ENCODE data around the gene INAVA. TPM values are rescaled to one million over a fixed set of nuclear protein-coding genes. Genes with fewer than 3 reads are reported as not detected.

The INAVA gene
- total RNA-seq, 1 experiment from 2014 or later: 5.5 TPM

DNA sequence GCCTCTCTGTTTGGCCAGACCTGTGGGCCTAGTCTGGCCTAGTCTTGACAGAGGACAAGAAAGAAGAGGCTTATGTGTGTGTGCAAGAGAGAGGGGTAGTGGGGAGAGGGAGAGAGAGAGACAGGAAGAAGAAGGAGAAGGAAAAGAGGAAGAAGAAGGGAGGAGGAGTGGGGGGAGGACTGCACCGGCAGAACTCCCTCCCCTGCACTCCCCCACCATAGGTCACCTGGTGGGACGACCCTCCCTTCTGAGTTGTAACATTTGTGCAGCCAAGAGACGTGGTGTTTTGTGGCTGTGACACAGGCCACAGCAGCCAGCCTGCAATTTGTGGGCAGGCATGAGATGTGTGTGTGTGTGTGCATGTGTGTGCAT is 4.3 kb downstream of the INAVA start:
- no peaks in the 10 kb centered on the region for H3K9me3 ChIP-seq (replicated peaks)
- H3K4me1 ChIP-seq (replicated peaks): peaks cover 44% of the 10 kb centered on the region
- no peaks in the 10 kb centered on the region for H3K36me3 ChIP-seq
- no peak for DNase-seq (ENCODE audit: low read depth in 1 of 2, low spot score in 2 of 2)
- H3K27ac ChIP-seq: no peak overlapping the region
- no peak overlapping the region for H3K4me3 ChIP-seq
- no peaks in the 10 kb centered on the region for H3K27me3 ChIP-seq (replicated peaks)

DNA sequence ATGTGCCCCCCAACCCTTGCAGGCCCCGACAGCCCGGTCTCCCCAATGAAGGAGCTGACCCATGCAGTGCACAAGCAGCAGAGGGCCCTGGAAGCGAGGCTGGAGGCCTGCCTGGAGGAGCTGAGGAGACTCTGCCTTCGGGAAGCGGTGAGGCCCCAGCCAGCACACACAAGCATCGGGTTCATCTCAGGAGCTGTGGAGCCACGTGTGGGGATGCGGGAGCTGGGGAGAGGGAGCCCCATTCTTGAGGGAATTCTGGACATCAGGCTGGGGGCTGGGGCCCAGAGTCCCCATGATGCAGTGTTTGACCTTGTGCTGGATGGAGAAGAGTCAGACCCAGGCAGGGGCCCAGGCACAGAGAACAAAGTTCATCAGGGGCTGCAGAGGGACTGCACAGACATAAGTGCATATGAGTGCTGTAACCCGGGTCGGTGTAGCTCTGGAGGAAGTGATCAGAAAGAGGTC is 4.8 kb downstream of the INAVA start:
- no peak overlapping the region for H3K27ac ChIP-seq
- H3K9me3 ChIP-seq (replicated peaks): no peaks in the 10 kb centered on the region
- peaks cover 44% of the 10 kb centered on the region for H3K4me1 ChIP-seq (replicated peaks)
- no peak overlapping the region for H3K4me3 ChIP-seq
- no peaks in the 10 kb centered on the region for H3K27me3 ChIP-seq (replicated peaks)
- no peak for DNase-seq (ENCODE audit: low read depth in 1 of 2, low spot score in 2 of 2)
- no peaks in the 10 kb centered on the region for H3K36me3 ChIP-seq

DNA sequence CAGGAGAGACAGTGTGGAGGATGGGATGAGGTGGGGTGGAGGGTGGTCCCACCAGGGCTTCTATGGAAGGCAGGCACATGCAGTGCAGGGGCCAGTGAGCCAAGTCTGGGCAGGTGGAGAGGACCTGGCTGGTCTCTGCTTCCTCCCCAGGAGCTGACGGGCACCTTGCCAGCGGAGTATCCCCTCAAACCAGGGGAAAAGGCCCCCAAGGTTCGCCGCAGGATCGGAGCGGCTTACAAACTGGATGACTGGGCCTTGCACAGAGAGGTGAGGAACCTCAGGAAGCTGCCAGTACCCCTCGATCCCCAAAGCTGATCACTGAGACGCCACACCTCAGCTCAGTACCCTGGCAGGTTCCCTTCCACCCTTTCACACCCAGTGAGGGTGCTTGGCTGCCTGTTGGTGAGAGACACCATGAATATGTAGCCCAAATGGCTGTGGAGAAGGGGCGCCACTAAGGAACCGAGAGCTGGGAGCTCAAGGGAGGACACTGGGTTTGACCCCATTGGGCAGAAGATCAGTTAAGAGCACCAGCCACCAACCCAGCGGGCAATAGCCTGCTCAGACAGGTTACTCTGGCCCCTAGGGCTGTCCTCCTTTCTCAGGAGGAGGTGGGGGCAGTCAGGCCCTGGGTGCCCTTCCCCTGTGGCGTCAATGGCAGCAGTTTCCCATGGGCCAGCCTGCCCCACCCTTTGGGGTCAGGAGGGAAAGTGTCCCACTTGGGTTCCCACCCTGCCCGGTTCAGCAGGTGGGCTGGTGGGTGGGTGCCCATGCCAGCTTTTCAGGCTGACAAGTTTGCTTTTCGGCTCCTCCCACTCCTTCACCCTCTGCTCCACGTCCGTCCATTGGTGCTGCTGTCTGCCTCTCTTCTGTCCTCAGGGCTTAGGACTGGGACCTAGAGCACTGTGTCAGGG is 5.5 kb downstream of the INAVA start:
- DNase-seq (ENCODE audit: low read depth in 1 of 2, low spot score in 2 of 2): no peak
- H3K4me1 ChIP-seq (replicated peaks): peaks cover 48% of the 10 kb centered on the region
- H3K36me3 ChIP-seq: no peaks in the 10 kb centered on the region
- H3K27me3 ChIP-seq (replicated peaks): no peaks in the 10 kb centered on the region
- no peak overlapping the region for H3K27ac ChIP-seq
- no peak overlapping the region for H3K4me3 ChIP-seq
- no peaks in the 10 kb centered on the region for H3K9me3 ChIP-seq (replicated peaks)

DNA sequence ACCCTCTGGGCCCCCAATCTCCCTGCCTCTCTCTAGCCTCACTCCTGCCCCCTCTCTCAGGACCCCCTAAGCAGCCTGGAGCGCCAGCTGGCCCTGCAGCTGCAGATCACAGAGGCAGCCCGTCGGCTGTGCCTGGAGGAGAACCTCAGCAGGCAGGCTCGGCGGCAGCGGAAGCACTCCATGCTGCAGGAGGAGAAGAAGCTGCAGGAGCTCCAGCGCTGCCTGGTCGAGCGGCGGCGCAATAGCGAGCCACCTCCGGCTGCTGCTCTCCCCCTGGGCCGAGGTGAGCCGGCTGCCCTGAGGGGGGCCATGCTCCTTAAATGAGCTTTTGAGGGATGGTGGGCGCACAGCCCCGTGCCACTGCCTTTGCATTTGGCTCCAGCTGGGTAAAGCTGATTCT is 6.2 kb downstream of the INAVA start:
- Histone ChIP-seq H3K9me3 (replicated peaks) (no peaks in the 10 kb centered on the region), H3K27me3 (replicated peaks) (no peaks in the 10 kb centered on the region), H3K4me3 (no peak overlapping the region), H3K36me3 (no peaks in the 10 kb centered on the region), H3K4me1 (replicated peaks) (peaks cover 48% of the 10 kb centered on the region), H3K27ac (no peak overlapping the region)
- no peak for DNase-seq (ENCODE audit: low read depth in 1 of 2, low spot score in 2 of 2)

DNA sequence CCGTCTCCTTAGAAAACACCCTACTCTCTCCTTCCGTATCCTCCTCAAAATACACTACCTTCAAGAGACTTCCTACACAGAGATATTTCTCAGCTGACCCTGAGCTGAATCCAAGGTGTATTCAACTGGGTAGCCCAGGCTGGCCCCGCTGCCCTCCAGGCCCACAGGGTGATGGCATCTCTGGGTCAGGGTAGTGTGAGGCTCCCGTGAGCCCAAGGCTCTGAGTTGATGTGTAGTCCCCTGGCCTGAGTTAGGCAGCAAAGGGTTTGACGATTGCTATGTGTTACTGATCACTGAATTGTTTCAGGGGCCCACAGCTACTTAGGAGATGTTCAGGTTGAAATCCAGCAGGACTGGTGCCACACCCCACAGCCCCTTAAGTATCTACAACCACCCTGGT is 6.7 kb downstream of the INAVA start:
- DNase-seq (ENCODE audit: low read depth in 1 of 2, low spot score in 2 of 2): no peak
- H3K36me3 ChIP-seq: no peaks in the 10 kb centered on the region
- H3K27me3 ChIP-seq (replicated peaks): no peaks in the 10 kb centered on the region
- no peak overlapping the region for H3K4me3 ChIP-seq
- H3K4me1 ChIP-seq (replicated peaks): peaks cover 48% of the 10 kb centered on the region
- no peaks in the 10 kb centered on the region for H3K9me3 ChIP-seq (replicated peaks)
- no peak overlapping the region for H3K27ac ChIP-seq

DNA sequence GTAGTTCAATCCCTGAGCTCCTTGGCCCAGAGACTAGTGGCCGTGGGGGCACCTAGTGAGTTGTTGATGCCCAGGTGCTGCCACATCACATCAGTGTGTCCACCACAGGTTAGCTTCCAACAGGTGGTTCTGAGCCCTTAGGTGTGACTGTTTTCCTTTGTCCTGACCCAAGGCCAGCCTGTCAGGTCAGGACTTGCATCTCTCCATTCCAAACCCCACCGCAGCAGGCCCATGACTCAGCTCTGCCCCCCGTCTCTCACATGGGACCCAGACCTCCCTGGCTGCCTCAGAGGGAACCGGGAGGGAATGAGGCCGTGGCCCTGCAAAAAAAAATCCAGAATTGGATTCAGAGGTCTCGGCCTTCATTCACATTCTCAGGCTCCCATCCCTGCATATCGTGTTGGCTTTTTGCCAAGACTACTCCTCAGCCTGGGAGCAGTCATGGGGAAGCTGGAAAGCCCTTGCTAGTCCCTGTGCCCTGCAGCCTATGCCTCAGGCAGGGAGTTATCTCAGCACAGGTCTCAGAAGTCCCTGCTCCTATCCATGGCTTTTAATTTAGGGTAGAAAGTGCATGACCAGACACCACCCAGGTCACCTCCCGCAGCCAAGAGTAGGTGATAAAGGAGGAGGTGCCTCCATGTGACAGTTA is 7.2 kb downstream of the INAVA start:
- Histone ChIP-seq H3K27ac (no peak overlapping the region), H3K4me3 (no peak overlapping the region), H3K4me1 (replicated peaks) (peaks cover 43% of the 10 kb centered on the region), H3K27me3 (replicated peaks) (no peaks in the 10 kb centered on the region), H3K36me3 (no peaks in the 10 kb centered on the region), H3K9me3 (replicated peaks) (no peaks in the 10 kb centered on the region)
- DNase-seq (ENCODE audit: low read depth in 1 of 2, low spot score in 2 of 2): peak in 1 of 2 experiments; percentile 28

DNA sequence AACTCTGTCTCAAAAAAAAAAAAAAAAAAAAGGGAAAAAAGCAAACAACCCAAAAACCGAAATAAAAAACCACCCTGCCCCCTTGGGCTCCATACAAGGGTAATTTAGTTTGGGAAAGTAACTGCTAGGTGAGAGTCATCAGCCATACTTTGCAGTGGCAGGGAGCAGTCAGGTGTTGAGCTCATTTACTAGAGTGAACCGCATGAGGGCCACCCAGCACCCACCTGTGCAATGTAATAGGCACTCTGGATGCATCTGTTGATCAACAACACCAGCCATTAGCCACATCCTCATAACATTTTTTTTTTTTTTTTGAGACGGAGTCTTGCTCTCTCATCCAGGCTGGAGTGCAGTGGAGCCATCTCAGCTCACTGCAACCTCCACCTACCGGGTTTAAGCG is 9.1 kb downstream of the INAVA start:
- H3K27ac ChIP-seq: no peak overlapping the region
- H3K36me3 ChIP-seq: no peaks in the 10 kb centered on the region
- H3K4me3 ChIP-seq: no peak overlapping the region
- no peak for DNase-seq (ENCODE audit: low read depth in 1 of 2, low spot score in 2 of 2)
- peaks cover 32% of the 10 kb centered on the region for H3K4me1 ChIP-seq (replicated peaks)
- H3K9me3 ChIP-seq (replicated peaks): no peaks in the 10 kb centered on the region
- no peaks in the 10 kb centered on the region for H3K27me3 ChIP-seq (replicated peaks)

DNA sequence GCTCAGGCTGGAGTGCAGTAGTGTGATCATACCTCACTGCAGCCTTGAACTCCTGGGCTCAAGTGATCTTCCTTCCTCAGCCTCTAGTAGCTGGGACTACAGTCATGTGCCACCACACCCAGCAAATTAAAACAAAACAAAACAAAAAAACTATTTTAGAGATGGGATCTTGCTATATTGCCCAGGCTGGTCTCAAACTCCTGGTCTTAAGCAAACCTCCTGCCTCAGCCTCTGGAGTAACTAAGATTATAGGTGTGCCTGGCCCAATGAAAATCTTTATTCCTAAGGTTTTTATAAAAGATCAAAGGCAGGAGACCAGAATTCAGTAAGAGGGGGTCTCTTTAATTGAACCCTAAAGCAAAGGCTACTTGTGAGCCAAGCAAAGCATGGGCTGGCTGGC is 10.1 kb downstream of the INAVA start:
- DNase-seq (ENCODE audit: low read depth in 1 of 2, low spot score in 2 of 2): no peak
- H3K9me3 ChIP-seq (replicated peaks): no peaks in the 10 kb centered on the region
- H3K27me3 ChIP-seq (replicated peaks): no peaks in the 10 kb centered on the region
- no peaks in the 10 kb centered on the region for H3K36me3 ChIP-seq
- H3K4me1 ChIP-seq (replicated peaks): peaks cover 31% of the 10 kb centered on the region
- H3K4me3 ChIP-seq: no peak overlapping the region
- no peak overlapping the region for H3K27ac ChIP-seq

DNA sequence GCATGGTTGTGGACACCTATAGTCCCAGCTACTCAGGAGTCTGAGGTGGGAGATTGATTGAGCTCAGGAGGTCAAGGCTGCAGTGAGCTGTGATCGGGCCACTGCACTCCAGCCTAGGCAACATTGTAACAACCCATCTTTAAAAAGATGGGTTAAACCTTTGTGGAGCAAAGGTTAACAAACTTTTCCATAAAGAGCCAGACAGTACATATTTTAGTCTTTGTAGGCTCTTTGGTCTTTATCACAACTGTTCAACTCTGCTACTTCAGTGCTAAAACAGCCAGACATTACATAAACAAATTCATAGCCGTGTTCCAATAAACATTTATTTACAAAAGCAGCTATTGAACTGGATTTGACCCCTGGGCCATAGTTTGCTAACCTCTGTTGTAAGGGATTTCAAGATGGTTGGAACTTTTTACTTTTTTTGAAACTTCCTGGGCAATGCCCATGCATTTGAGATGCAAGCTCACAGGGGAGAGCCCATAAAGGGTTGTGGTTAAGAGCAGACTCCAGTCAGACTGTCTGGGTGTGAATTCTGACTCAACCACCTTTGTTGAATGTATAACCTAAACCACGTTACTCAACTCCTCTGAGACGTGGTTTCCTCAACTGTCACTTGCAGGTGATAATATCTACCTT is 10.8 kb downstream of the INAVA start:
- Histone ChIP-seq H3K36me3 (no peaks in the 10 kb centered on the region), H3K4me3 (no peak overlapping the region), H3K27me3 (replicated peaks) (no peaks in the 10 kb centered on the region), H3K27ac (no peak overlapping the region), H3K4me1 (replicated peaks) (peaks cover 31% of the 10 kb centered on the region), H3K9me3 (replicated peaks) (no peaks in the 10 kb centered on the region)
- peak in 1 of 2 experiments; percentile 46 for DNase-seq (ENCODE audit: low read depth in 1 of 2, low spot score in 2 of 2)

DNA sequence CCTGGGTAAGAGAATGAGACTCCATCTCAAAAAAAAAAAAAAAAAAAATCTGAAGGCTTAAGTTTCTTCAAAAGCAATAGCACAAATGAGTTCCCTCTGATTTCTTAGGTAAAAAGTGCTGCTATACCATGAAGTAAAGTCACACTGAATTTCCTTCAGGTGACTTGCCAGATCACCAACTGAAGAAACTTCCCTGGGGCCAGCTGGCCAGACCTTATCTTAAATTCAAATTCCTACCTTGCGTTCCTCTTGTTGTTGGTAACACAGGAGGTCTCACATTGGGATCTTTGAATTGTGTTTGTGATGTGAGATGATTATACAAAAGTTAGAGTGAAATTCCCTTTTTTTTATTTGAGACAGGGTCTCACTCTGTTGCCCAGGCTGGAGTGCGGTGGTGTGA is 11.8 kb downstream of the INAVA start:
- Histone ChIP-seq H3K36me3 (no peaks in the 10 kb centered on the region), H3K27ac (no peak overlapping the region), H3K4me3 (no peak overlapping the region), H3K4me1 (replicated peaks) (peaks cover 31% of the 10 kb centered on the region), H3K27me3 (replicated peaks) (no peaks in the 10 kb centered on the region), H3K9me3 (replicated peaks) (no peaks in the 10 kb centered on the region)
- DNase-seq (ENCODE audit: low read depth in 1 of 2, low spot score in 2 of 2): no peak

DNA sequence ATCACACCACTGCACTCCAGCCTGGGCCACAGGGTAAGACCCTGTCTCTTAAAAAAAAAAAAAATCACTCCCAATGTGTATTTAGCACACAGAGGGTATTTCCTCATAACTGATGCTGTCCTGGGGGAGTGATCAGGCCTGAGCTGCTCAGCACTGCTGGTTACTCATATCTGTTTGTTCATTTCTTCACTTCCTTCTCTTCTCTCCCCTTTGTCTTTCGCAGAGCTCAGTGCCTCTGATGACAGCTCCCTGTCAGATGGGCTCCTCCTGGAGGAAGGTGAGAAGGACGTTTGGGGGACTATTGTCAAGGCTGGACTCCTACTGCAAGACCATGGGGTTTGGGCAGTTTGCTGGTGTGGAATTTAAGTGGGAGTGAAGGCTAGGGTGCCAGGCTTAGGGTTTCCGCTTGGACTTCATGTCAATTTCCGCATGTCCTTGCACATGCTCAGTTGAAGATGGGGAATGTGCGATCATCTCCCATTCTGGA is 13.0 kb downstream of the INAVA start:
- Histone ChIP-seq H3K36me3 (no peaks in the 10 kb centered on the region), H3K4me1 (replicated peaks) (peaks cover 20% of the 10 kb centered on the region), H3K27ac (no peak overlapping the region), H3K27me3 (replicated peaks) (no peaks in the 10 kb centered on the region), H3K9me3 (replicated peaks) (no peaks in the 10 kb centered on the region), H3K4me3 (no peak overlapping the region)
- no peak for DNase-seq (ENCODE audit: low read depth in 1 of 2, low spot score in 2 of 2)

DNA sequence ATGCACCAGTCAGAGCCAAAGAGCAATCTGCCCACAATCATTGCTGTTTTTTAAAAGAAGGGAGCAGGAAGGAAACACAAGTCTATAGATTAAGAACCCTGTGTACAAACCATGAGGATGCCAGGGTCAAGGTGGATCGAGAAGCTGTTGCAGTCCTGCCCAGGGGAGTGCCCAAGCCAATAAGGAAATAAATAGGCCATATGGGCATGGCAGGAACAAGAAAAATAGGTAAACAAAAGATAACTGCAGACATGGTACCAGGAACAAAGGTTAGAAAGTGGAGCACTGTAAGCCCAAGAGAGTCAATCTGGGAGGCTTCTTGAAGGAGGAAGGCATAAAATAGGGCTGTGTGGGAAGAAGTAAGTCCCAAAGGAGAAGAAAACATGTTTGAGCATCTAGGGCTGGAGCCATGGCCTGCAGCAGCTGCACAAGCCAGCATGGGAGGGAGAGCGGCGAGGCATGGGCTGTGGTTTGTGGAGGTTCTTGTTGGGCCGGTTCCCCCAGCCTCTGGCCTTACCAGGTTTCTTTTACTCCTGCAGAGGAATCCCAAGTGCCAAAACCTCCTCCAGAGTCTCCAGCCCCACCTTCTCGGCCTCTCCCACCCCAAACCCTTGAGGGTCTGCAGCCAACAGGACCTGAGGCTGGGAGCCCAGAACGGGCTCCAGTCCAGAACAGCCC is 13.6 kb downstream of the INAVA start:
- H3K27ac ChIP-seq: no peak overlapping the region
- H3K27me3 ChIP-seq (replicated peaks): no peaks in the 10 kb centered on the region
- H3K9me3 ChIP-seq (replicated peaks): no peaks in the 10 kb centered on the region
- H3K4me1 ChIP-seq (replicated peaks): peaks cover 20% of the 10 kb centered on the region
- H3K36me3 ChIP-seq: no peaks in the 10 kb centered on the region
- no peak for DNase-seq (ENCODE audit: low read depth in 1 of 2, low spot score in 2 of 2)
- no peak overlapping the region for H3K4me3 ChIP-seq

DNA sequence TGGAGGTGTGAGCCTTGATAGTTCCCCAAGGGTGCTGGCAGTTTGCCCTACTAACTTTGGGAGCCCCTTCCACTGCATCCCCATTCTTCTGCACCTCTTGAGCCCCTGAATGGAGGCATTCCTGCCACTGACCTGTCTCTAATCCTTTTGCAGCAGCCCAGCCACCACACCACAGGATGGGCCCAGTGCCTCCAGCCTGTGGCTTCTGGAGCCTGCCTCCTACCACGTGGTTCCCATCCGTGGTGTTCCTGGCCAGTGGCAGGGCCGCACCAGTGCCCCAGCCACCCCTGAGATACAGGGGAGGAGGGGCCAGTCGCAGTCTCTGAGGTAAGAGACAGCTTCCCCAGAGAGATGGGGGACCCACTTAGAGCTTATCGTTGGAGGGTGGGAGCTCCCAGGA is 14.4 kb downstream of the INAVA start:
- DNase-seq (ENCODE audit: low read depth in 1 of 2, low spot score in 2 of 2): no peak
- no peak overlapping the region for H3K4me3 ChIP-seq
- no peaks in the 10 kb centered on the region for H3K36me3 ChIP-seq
- peaks cover 20% of the 10 kb centered on the region for H3K4me1 ChIP-seq (replicated peaks)
- H3K27me3 ChIP-seq (replicated peaks): no peaks in the 10 kb centered on the region
- H3K27ac ChIP-seq: no peak overlapping the region
- no peaks in the 10 kb centered on the region for H3K9me3 ChIP-seq (replicated peaks)
